ENCODE data around the gene LTBP1.

- TF ChIP-seq CTCF (conservative IDR thresholded peaks at IDR 0.05) = no peak
- TF ChIP-seq EZH2 (IDR thresholded peaks at IDR 0.05; ENCODE audit: low read depth) = no peak
Observed at GRCh38 chr2:33093283-33093993, 146.7 kb downstream of the LTBP1 start.
